Breast epithelium (tissue), 4 donors: Measurements from ENCODE around the gene RSPRY1. TPM values are rescaled to one million over a fixed set of nuclear protein-coding genes. Genes with fewer than 3 reads are reported as not detected.
A peak's percentile ranks its signal among the peaks of the same experiment; 100 is the strongest.
"Not testable (repeated sequence)": the region's sequence is repeated elsewhere in the genome, so short reads cannot be mapped to it uniquely, and the experiment has no call there.

Experiments
- DNase-seq, 2 donors: peaks; one replicate each; pipeline ENCODE4 v3.0.0-alpha.2; 2019; ENCODE audit warnings: low spot score in 2 of 2
- H3K27ac ChIP-seq, 2 donors: fragments of 200-600 bp; sonication (generic) in 1 of 2; one replicate each; pipeline ENCODE4 v1.5.1; 2016 to 2019; ENCODE audit warnings: mild to moderate bottlenecking in 1 of 2
- H3K27me3 ChIP-seq, 2 donors: fragments of 200-600 bp; sonication (generic) in 1 of 2; one replicate each; pipeline versions ENCODE4 v1.5.1 to v1.6.0; 2017 to 2019; ENCODE audit warnings: control low read depth in 1 of 2, mild to moderate bottlenecking in 1 of 2
- H3K36me3 ChIP-seq: fragments of 200-600 bp; one replicate; pipeline ENCODE4 v1.5.1; 2019
- H3K4me1 ChIP-seq, 2 donors: fragments of 200-600 bp; sonication (generic); one replicate each; pipeline ENCODE4 v1.5.1; 2016 to 2019; ENCODE audit warnings: control low read depth in 1 of 2
- H3K4me3 ChIP-seq, 3 donors: fragments of 200-600 bp; sonication (generic); 1 replicate in 2 of 3; 2 replicates in 1 of 3; pipeline ENCODE4 v1.5.1; 2016 to 2019; ENCODE audit warnings: mild to moderate bottlenecking in 3 of 3, moderate library complexity in 2 of 3
- H3K9me3 ChIP-seq, 2 donors: fragments of 200-600 bp; sonication (generic) in 1 of 2; one replicate each; pipeline ENCODE4 v1.5.1; 2016 to 2019; ENCODE audit warnings: control low read depth in 1 of 2
- POLR2A ChIP-seq: fragments of 450-650 bp; IDR thresholded peaks from one replicate; pipeline ENCODE4 v1.6.1; 2016; ENCODE audit warnings: antibody characterized with exemption, mild to moderate bottlenecking, moderate library complexity
- POLR2AphosphoS5 ChIP-seq, 3 donors: sonication (generic); formaldehyde crosslinking; IDR thresholded peaks; one replicate each; pipeline ENCODE4 v1.6.1; 2017; ENCODE audit warnings: antibody characterized with exemption in 3 of 3
- intact Hi-C: fragments of 100-400 bp; cut with DNase I; formaldehyde crosslinking; loops from one replicate; pipeline ENCODE4 v1.15.1; 2023; ENCODE audit warnings: low total_unique reads
- total RNA-seq, 3 donors: library from RNA; depleted of rRNA; stranded (reverse); fragments of >200 nt; gene quantifications; one replicate each; pipeline ENCODE4 v1.1.0, GENCODE V29; 2016
- TF ChIP-seq, protein P1 (sequence below), 3 donors: fragments of 450-650 bp; IDR thresholded peaks; one replicate each; pipeline ENCODE4 v1.5.1; 2016 to 2017; ENCODE audit warnings: antibody characterized with exemption in 3 of 3, mild to moderate bottlenecking in 3 of 3, moderate library complexity in 3 of 3

Gene RSPRY1
- total RNA-seq, 3 donors from 2014 or later: 26.4 to 52.4 (median 34.4) TPM

- TF ChIP-seq POLR2A: no peak
- TF ChIP-seq, protein P1, sequence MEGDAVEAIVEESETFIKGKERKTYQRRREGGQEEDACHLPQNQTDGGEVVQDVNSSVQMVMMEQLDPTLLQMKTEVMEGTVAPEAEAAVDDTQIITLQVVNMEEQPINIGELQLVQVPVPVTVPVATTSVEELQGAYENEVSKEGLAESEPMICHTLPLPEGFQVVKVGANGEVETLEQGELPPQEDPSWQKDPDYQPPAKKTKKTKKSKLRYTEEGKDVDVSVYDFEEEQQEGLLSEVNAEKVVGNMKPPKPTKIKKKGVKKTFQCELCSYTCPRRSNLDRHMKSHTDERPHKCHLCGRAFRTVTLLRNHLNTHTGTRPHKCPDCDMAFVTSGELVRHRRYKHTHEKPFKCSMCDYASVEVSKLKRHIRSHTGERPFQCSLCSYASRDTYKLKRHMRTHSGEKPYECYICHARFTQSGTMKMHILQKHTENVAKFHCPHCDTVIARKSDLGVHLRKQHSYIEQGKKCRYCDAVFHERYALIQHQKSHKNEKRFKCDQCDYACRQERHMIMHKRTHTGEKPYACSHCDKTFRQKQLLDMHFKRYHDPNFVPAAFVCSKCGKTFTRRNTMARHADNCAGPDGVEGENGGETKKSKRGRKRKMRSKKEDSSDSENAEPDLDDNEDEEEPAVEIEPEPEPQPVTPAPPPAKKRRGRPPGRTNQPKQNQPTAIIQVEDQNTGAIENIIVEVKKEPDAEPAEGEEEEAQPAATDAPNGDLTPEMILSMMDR (IDR thresholded peaks at IDR 0.05): no peak
- TF ChIP-seq POLR2AphosphoS5 (IDR thresholded peaks at IDR 0.05): peak in 2 of 3 donors; percentile 9 to 47
- Histone ChIP-seq H3K36me3 (no peaks in the 10 kb centered on the region), H3K27ac (peak overlapping the region; percentile 90 to 98), H3K4me3 (peak overlapping the region; percentile 87 to 96 (median 88)), H3K9me3 (no peaks in the 10 kb centered on the region), H3K27me3 (no peaks in the 10 kb centered on the region), H3K4me1 (peaks cover 0 to 10% of the 10 kb centered on the region in 2 donors)
- intact Hi-C loops: loop anchor here (5.0 kb wide), 1 partner anchor 237 kb away; no protein-coding TSS in a partner anchor
- peak; percentile 54 to 63 for DNase-seq
These were observed 634 bp upstream of the RSPRY1 start for GRCh38 chr16:57185446-57185944.

DNA sequence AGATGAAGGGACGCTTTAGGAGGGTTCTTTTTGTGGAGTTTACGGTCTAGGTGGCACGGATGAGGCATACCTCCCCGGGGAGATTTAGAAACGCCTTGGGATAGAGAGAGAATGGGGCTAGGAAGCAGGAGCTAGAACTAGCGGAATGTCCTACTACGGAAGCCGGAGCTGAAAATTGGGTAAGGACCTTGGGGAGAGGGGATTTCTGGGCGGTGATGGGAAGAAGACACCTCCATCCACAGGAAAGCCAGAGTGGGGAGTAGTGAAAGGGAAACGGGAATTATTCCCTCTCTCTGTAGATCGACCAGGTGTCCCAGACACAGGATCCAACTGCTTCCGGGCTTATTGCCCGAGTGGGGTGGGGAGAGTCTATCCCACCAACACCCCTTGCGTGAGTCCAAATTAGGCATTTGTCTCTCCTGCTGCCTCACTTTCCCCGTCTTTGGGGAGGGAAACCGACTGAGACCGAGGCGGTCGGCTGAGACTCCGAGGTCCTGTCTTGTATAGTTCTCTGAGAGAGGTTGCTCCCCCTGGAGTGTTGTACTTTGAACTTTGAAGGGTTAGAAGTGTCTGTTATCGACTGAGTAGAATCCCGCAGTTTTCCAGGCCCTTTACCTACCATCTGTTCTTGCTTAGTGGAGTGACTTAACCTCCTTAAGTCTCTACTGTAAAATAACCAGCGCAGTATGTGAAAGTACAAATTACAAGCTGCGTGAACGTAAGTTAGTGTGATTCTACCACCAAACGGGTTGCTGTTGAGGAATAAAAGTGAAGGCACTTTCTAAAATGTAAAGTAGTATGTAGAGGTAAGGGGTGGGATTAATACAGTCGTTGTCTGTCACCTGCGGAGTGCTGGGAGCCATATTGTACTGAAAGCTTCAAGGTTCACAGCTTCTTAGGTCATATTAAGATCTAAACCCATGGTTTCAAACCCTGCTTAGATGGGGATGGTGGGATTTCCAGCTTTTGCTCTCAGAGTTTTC, 1.0 kb downstream of the RSPRY1 start:
- H3K9me3 ChIP-seq: no peaks in the 10 kb centered on the region
- peaks cover 0 to 21% of the 10 kb centered on the region in 2 donors for H3K4me1 ChIP-seq
- H3K27me3 ChIP-seq: no peaks in the 10 kb centered on the region
- no peaks in the 10 kb centered on the region for H3K36me3 ChIP-seq
- TF ChIP-seq, protein P1 (IDR thresholded peaks at IDR 0.05): no peak
- no peak for TF ChIP-seq POLR2AphosphoS5 (IDR thresholded peaks at IDR 0.05)
- no peak for TF ChIP-seq POLR2A
- H3K27ac ChIP-seq: peak overlapping the region; percentile 95 to 98
- no peak for DNase-seq
- intact Hi-C loops: loop anchor here (5.0 kb wide), 1 partner anchor 235 kb away; no protein-coding TSS in a partner anchor
- peak overlapping the region; percentile 87 to 96 (median 88) for H3K4me3 ChIP-seq

DNA sequence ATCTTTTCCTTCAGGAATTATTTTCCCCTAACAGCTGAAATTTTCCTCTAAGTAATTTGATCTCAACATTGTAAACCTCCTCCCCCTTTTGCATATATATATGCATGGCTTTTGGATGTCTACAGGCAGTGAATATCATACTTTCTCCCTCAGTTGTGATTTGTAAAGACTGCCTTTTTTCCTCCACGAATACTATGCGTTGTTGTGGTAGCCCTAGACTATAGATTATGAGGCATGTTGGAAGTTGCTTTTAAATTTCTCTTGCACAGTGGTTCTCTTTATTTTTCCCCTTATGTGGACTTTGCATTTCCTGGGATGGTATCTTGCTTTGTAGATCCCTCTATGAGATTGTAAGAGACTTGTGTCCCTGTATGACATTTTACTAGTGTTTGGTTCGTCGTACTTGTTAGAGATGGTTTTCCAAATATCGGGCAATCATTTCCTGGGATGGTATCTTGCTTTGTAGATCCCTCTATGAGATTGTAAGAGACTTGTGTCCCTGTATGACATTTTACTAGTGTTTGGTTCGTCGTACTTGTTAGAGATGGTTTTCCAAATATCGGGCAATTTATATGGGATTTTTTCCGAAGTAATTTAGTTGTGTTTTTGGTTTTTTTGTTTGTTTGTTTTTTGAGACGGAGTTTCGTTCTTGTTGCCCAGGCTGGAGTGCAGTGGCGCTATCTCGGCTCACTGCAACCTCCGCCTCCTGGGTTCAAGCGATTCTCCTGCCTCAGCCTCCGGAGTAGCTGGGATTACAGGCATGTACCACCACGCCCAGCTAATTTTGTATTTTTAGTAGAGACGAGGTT, 2.0 kb downstream of the RSPRY1 start:
- H3K27me3 ChIP-seq, H3K9me3 ChIP-seq, H3K36me3 ChIP-seq, DNase-seq: not testable (repeated sequence)
- peak overlapping the region; percentile 95 to 98 for H3K27ac ChIP-seq
- intact Hi-C loops: loop anchor here (5.0 kb wide), 1 partner anchor 234 kb away; no protein-coding TSS in a partner anchor
- peak overlapping the region in 2 of 3 donors; percentile 87 to 88 for H3K4me3 ChIP-seq
- peaks cover 0 to 21% of the 10 kb centered on the region in 2 donors for H3K4me1 ChIP-seq

- intact Hi-C loops: loop anchor here (5.0 kb wide), 1 partner anchor 234 kb away; no protein-coding TSS in a partner anchor
- no peak overlapping the region for H3K4me3 ChIP-seq
- H3K27me3 ChIP-seq: no peaks in the 10 kb centered on the region
- H3K36me3 ChIP-seq: no peaks in the 10 kb centered on the region
- TF ChIP-seq, protein P1 (IDR thresholded peaks at IDR 0.05): no peak
- TF ChIP-seq POLR2A (no peak), POLR2AphosphoS5 (IDR thresholded peaks at IDR 0.05) (no peak)
- DNase-seq: no peak
- peaks cover 0 to 21% of the 10 kb centered on the region in 2 donors for H3K4me1 ChIP-seq
- H3K27ac ChIP-seq: no peak overlapping the region
- no peaks in the 10 kb centered on the region for H3K9me3 ChIP-seq
These were observed 2.5 kb downstream of the RSPRY1 start for GRCh38 chr16:57188711-57189002.

- intact Hi-C loops: loop anchor here (5.0 kb wide), 1 partner anchor 233 kb away; no protein-coding TSS in a partner anchor
- not testable (repeated sequence) for H3K27ac ChIP-seq, DNase-seq
These were observed 3.4 kb downstream of the RSPRY1 start for GRCh38 chr16:57189527-57189926.

More at GRCh38 chr16:57189527-57189926, 3.4 kb downstream of the RSPRY1 start:
- H3K27me3 ChIP-seq, H3K4me3 ChIP-seq, H3K9me3 ChIP-seq, H3K36me3 ChIP-seq: not testable (repeated sequence)
- H3K4me1 ChIP-seq: peaks cover 0 to 19% of the 10 kb centered on the region in 2 donors
